PC-9 (cell line): ENCODE measurements around the gene ZNF253. TPM values are rescaled to one million over a fixed set of nuclear protein-coding genes. Genes with fewer than 3 reads are reported as not detected.

Experiments
- BruUV-seq: library from RNA; stranded (reverse); fragments of 400-500 nt; replicated peaks from 2 replicates; lab custom pipeline; 2021; lab: Mats Ljungman, UMichigan
- CTCF ChIA-PET: fragments of 300-600 bp; sonication (Branson Sonifier 250); formaldehyde crosslinking; loops from one replicate; lab custom pipeline; 2022; ENCODE audit warnings: antibody characterized with exemption; lab: Charles Lee
- POLR2A ChIA-PET: fragments of 300-600 bp; sonication (Branson Sonifier 250); formaldehyde crosslinking; loops from one replicate; lab custom pipeline; 2022; ENCODE audit warnings: antibody characterized with exemption; ENCODE audit not compliant: unreplicated experiment; lab: Charles Lee
- DNase-seq, 2 experiments: peaks; one replicate each; pipeline versions ENCODE4 v3.0.0 to v3.0.0-alpha.2; 2015 to 2022; ENCODE audit warnings: mixed read lengths in 1 of 2
- H2AFZ ChIP-seq: fragments of 200-600 bp; sonication (generic); 2 replicates; pipeline ENCODE4 v1.8.1; 2017; ENCODE audit warnings: antibody characterized with exemption
- H3F3A ChIP-seq: fragments of 200-600 bp; sonication (generic); 2 replicates; pipeline ENCODE4 v1.8.1; 2017; ENCODE audit warnings: antibody characterized with exemption, mild to moderate bottlenecking, low read depth; ENCODE audit not compliant: insufficient read depth
- H3K27ac ChIP-seq: fragments of 200-600 bp; sonication (generic); 2 replicates; pipeline ENCODE4 v1.6.1; 2016; ENCODE audit warnings: mixed run types
- H3K27me3 ChIP-seq: fragments of 200-600 bp; sonication (generic); 2 replicates; pipeline ENCODE4 v1.6.1; 2016; ENCODE audit warnings: low read depth, mixed run types; ENCODE audit not compliant: insufficient read depth
- H3K36me3 ChIP-seq: fragments of 200-600 bp; sonication (generic); 2 replicates; pipeline ENCODE4 v1.6.1; 2016; ENCODE audit warnings: low read depth, mixed run types
- H3K4me1 ChIP-seq: fragments of 200-600 bp; sonication (generic); replicated peaks from 2 replicates; pipeline ENCODE4 v1.6.1; 2016; ENCODE audit warnings: mixed run types; ENCODE audit not compliant: insufficient read depth
- H3K4me2 ChIP-seq: fragments of 200-600 bp; sonication (generic); 2 replicates; pipeline ENCODE4 v1.6.1; 2017; ENCODE audit warnings: mixed run types
- H3K4me3 ChIP-seq: fragments of 200-600 bp; sonication (generic); 2 replicates; pipeline ENCODE4 v1.6.1; 2016; ENCODE audit warnings: mixed run types
- H3K79me2 ChIP-seq: fragments of 200-600 bp; sonication (generic); 2 replicates; pipeline ENCODE4 v1.6.1; 2017; ENCODE audit warnings: low read depth, mixed run types
- H3K9me2 ChIP-seq: fragments of 200-600 bp; sonication (generic); 2 replicates; pipeline ENCODE4 v1.8.1; 2017; ENCODE audit warnings: mild to moderate bottlenecking; ENCODE audit not compliant: insufficient read depth
- H3K9me3 ChIP-seq: fragments of 200-600 bp; sonication (generic); 2 replicates; pipeline ENCODE4 v1.8.1; 2016; ENCODE audit warnings: low read depth; ENCODE audit not compliant: insufficient read depth
- H4K20me1 ChIP-seq: fragments of 200-600 bp; sonication (generic); 2 replicates; pipeline ENCODE4 v1.8.1; 2017; ENCODE audit not compliant: insufficient read depth
- CTCF ChIP-seq: fragments of 200-600 bp; sonication (generic); conservative IDR thresholded peaks from 2 replicates; pipeline ENCODE4 v1.6.1; 2017; ENCODE audit warnings: mixed run types, antibody characterized with exemption, mild to moderate bottlenecking, moderate library complexity
- EZH2 ChIP-seq: fragments of 200-600 bp; sonication (generic); IDR thresholded peaks from 2 replicates; pipeline ENCODE4 v1.8.0; 2017; ENCODE audit warnings: antibody characterized with exemption, low read depth
- intact Hi-C: fragments of 100-400 bp; cut with micrococcal nuclease; formaldehyde crosslinking; loops from one replicate; pipeline ENCODE4 v1.10.0; 2022; ENCODE audit not compliant: unreplicated experiment
- total RNA-seq: library from RNA; stranded (reverse); gene quantifications from 2 replicates; pipeline ENCODE4 v1.2.3, GENCODE V29; 2021

The ZNF253 gene
- total RNA-seq, 1 experiment from 2014 or later = 5.1 TPM

GRCh38 chr19:19937403-19937802 is 71.7 kb downstream of the ZNF253 start:
- no peak overlapping the region for H2AFZ ChIP-seq
- H3K9me3 ChIP-seq = peaks cover 49% of the 10 kb centered on the region
- no peaks in the 10 kb centered on the region for H3K79me2 ChIP-seq
- H3K4me3 ChIP-seq = no peak overlapping the region
- intact Hi-C loops = no loop called here
- no peaks in the 10 kb centered on the region for H3K27me3 ChIP-seq
- no peak overlapping the region for H3K27ac ChIP-seq
- no peaks in the 10 kb centered on the region for H3F3A ChIP-seq
- H3K4me2 ChIP-seq = no peak overlapping the region
- 0 out of 2 replicates have a peak, but pooled peaks cover 6% of the 10 kb centered on the region for H3K36me3 ChIP-seq
- BruUV-seq = no TSS peak
- DNase-seq = no peak
- no peaks in the 10 kb centered on the region for H3K4me1 ChIP-seq
- CTCF ChIA-PET = no interaction called here
- no peaks in the 10 kb centered on the region for H4K20me1 ChIP-seq
- POLR2A ChIA-PET = no interaction called here
- no peaks in the 10 kb centered on the region for H3K9me2 ChIP-seq
- TF ChIP-seq CTCF (no peak), EZH2 (no peak)

GRCh38 chr19:19938449-19938848 is 72.8 kb downstream of the ZNF253 start:
- no peaks in the 10 kb centered on the region for H4K20me1 ChIP-seq
- intact Hi-C loops = no loop called here
- H3K79me2 ChIP-seq = no peaks in the 10 kb centered on the region
- CTCF ChIA-PET = no interaction called here
- 0 out of 2 replicates have a peak, but pooled peaks cover 6% of the 10 kb centered on the region for H3K36me3 ChIP-seq
- H3F3A ChIP-seq = no peaks in the 10 kb centered on the region
- POLR2A ChIA-PET = no interaction called here
- H3K27me3 ChIP-seq = no peaks in the 10 kb centered on the region
- no TSS peak for BruUV-seq
- H3K9me3 ChIP-seq = peaks cover 41% of the 10 kb centered on the region
- no peak overlapping the region for H2AFZ ChIP-seq
- no peaks in the 10 kb centered on the region for H3K4me1 ChIP-seq
- DNase-seq = no peak
- no peak overlapping the region for H3K27ac ChIP-seq
- H3K4me2 ChIP-seq = no peak overlapping the region
- H3K4me3 ChIP-seq = no peak overlapping the region
- no peaks in the 10 kb centered on the region for H3K9me2 ChIP-seq
- TF ChIP-seq CTCF (no peak), EZH2 (no peak)

- no peak for TF ChIP-seq CTCF
- no peak for TF ChIP-seq EZH2
- no peak overlapping the region for H3K4me2 ChIP-seq
- no TSS peak for BruUV-seq
- H3K79me2 ChIP-seq = no peaks in the 10 kb centered on the region
- no peak overlapping the region for H3K27ac ChIP-seq
- no peak for DNase-seq
- peaks cover 9% of the 10 kb centered on the region; the same call in 1 of the 2 replicates for H3K9me3 ChIP-seq
- POLR2A ChIA-PET = interaction anchor here (0.5 kb wide), 1 partner anchor 43 kb away, joined by 3 read pairs; the partner anchor contains the start of gene ZNF93
- CTCF ChIA-PET = interaction anchor here (0.6 kb wide), 1 partner anchor 294 kb away, joined by 3 read pairs; no protein-coding TSS in a partner anchor
- no peak overlapping the region for H3K4me3 ChIP-seq
- no peaks in the 10 kb centered on the region for H4K20me1 ChIP-seq
- H3K4me1 ChIP-seq = no peaks in the 10 kb centered on the region
- H3K9me2 ChIP-seq = no peaks in the 10 kb centered on the region
- no peaks in the 10 kb centered on the region for H3F3A ChIP-seq
- H3K36me3 ChIP-seq = no peaks in the 10 kb centered on the region
- H3K27me3 ChIP-seq = peaks cover 21% of the 10 kb centered on the region; the same call in 1 of the 2 replicates
- H2AFZ ChIP-seq = no peak overlapping the region
- intact Hi-C loops = no loop called here
Observed at GRCh38 chr19:19943848-19944582, 78.3 kb downstream of the ZNF253 start.

Other genes starting within 250 kb of the ZNF253 start
- 5.7 and 7.4 TPM in 2 replicates for gene PBX4, start 247.2 kb upstream of the ZNF253 start, total RNA-seq
- gene LPAR2, start 237.7 kb upstream of the ZNF253 start, total RNA-seq = 27.4 and 29.2 TPM in 2 replicates
- 15.4 and 18.2 TPM in 2 replicates for gene GMIP, start 222.2 kb upstream of the ZNF253 start, total RNA-seq
- gene ATP13A1, start 202.2 kb upstream of the ZNF253 start, total RNA-seq = 41.1 and 59.7 TPM in 2 replicates
- 6.2 and 9.3 TPM in 2 replicates for gene ZNF101, start 197.0 kb upstream of the ZNF253 start, total RNA-seq
- 2.8 and 3.0 TPM in 2 replicates for gene ZNF14, start 132.8 kb upstream of the ZNF253 start, total RNA-seq
- 12.6 and 13.1 TPM in 2 replicates for gene ZNF506, start 44.1 kb upstream of the ZNF253 start, total RNA-seq
- 4.1 and 5.8 TPM in 2 replicates for gene ZNF93, start 35.1 kb downstream of the ZNF253 start, total RNA-seq
- gene ZNF682, start 173.6 kb downstream of the ZNF253 start, total RNA-seq = 3.9 and 4.7 TPM in 2 replicates
- 3.7 and 4.2 TPM in 2 replicates for gene ZNF90, start 212.1 kb downstream of the ZNF253 start, total RNA-seq